CD14-positive monocyte (primary cell): ENCODE measurements around the gene RHPN2. TPM values are rescaled to one million over a fixed set of nuclear protein-coding genes. Genes with fewer than 3 reads are reported as not detected.

Experiments used
- DNase-seq, 3 donors: peaks; one replicate each; pipeline ENCODE4 v3.0.0-alpha.2; 2011 to 2022
- H2AFZ ChIP-seq: 2 replicates; pipeline ENCODE4 v1.6.0; 2012; ENCODE audit warnings: mild to moderate bottlenecking, low read depth, low read length, inconsistent platforms; ENCODE audit not compliant: insufficient read depth, poor library complexity, severe bottlenecking
- H3K27ac ChIP-seq, 2 donors: 1 replicate in 1 of 2; 2 replicates in 1 of 2; pipeline ENCODE4 v1.5.1; 2012 to 2013; ENCODE audit warnings: low read length in 2 of 2, control low read depth in 1 of 2, inconsistent platforms in 1 of 2, low read depth in 1 of 2, mild to moderate bottlenecking in 1 of 2
- H3K27me3 ChIP-seq, 2 donors: one replicate each; pipeline versions ENCODE4 v1.6.0 to v1.6.1; 2011 to 2013; ENCODE audit warnings: low read length in 2 of 2; ENCODE audit not compliant: control insufficient read depth in 2 of 2, insufficient read depth in 2 of 2
- H3K36me3 ChIP-seq, 2 donors: replicated peaks in 1 of 2; 1 replicate in 1 of 2; 2 replicates in 1 of 2; pipeline versions ENCODE4 v1.5.1 to v1.6.1; 2012 to 2013; ENCODE audit warnings: low read length in 2 of 2, control low read depth in 1 of 2, inconsistent platforms in 1 of 2, mild to moderate bottlenecking in 1 of 2; ENCODE audit not compliant: insufficient read depth in 2 of 2, control insufficient read depth in 1 of 2
- H3K4me1 ChIP-seq, 2 donors: 1 replicate in 1 of 2; 2 replicates in 1 of 2; pipeline versions ENCODE4 v1.5.1 to v1.6.1; 2012 to 2013; ENCODE audit warnings: low read length in 2 of 2, control low read depth in 1 of 2, inconsistent platforms in 1 of 2, mild to moderate bottlenecking in 1 of 2, moderate library complexity in 1 of 2; ENCODE audit not compliant: insufficient read depth in 2 of 2, control insufficient read depth in 1 of 2
- H3K4me2 ChIP-seq: replicated peaks from 2 replicates; pipeline ENCODE3; 2012; ENCODE audit warnings: low read length, moderate library complexity, mild to moderate bottlenecking; ENCODE audit not compliant: poor library complexity, severe bottlenecking; ENCODE audit errors: extremely low read depth
- H3K4me3 ChIP-seq, 3 experiments: fragments of 200-600 bp in 1 of 3; sonication (generic) in 1 of 3; replicated peaks in 1 of 3; 1 replicate in 2 of 3; 2 replicates in 1 of 3; pipeline ENCODE4 v1.5.1; 2011 to 2013; ENCODE audit warnings: low read length in 3 of 3, mild to moderate bottlenecking in 3 of 3, control low read depth in 2 of 3, low read depth in 2 of 3, inconsistent platforms in 1 of 3, moderate library complexity in 1 of 3
- H3K79me2 ChIP-seq: 2 replicates; pipeline ENCODE4 v1.6.0; 2012; ENCODE audit warnings: mild to moderate bottlenecking, control low read depth, inconsistent platforms, low read length, moderate library complexity; ENCODE audit not compliant: insufficient read depth
- H3K9ac ChIP-seq: 2 replicates; pipeline ENCODE4 v1.6.0; 2017; ENCODE audit warnings: low read length, mild to moderate bottlenecking; ENCODE audit not compliant: insufficient read depth, poor library complexity, severe bottlenecking
- H3K9me3 ChIP-seq, 2 donors: replicated peaks in 1 of 2; 1 replicate in 1 of 2; 2 replicates in 1 of 2; pipeline versions ENCODE4 v1.5.1 to v1.6.1; 2012 to 2013; ENCODE audit warnings: low read length in 2 of 2, control low read depth in 1 of 2; ENCODE audit not compliant: control insufficient read depth in 1 of 2, insufficient read depth in 1 of 2
- H4K20me1 ChIP-seq: 2 replicates; pipeline ENCODE4 v1.6.0; 2012; ENCODE audit warnings: mild to moderate bottlenecking, low read length, control low read depth, moderate library complexity; ENCODE audit not compliant: insufficient read depth
- H3K27ac Mint-ChIP-seq, 7 donors: one replicate each; pipeline ENCODE4 v1.8.0; 2020; ENCODE audit warnings: mild to moderate bottlenecking in 7 of 7, mixed read lengths in 7 of 7, moderate library complexity in 6 of 7, inconsistent platforms in 2 of 7
- H3K27me3 Mint-ChIP-seq, 3 donors: one replicate each; pipeline ENCODE4 v1.8.0; 2021 to 2022; ENCODE audit warnings: low read depth in 3 of 3, mild to moderate bottlenecking in 3 of 3, mixed read lengths in 3 of 3, moderate library complexity in 3 of 3, inconsistent platforms in 1 of 3
- H3K36me3 Mint-ChIP-seq, 2 donors: one replicate each; pipeline ENCODE4 v1.8.0; 2020; ENCODE audit warnings: mixed read lengths in 2 of 2, inconsistent platforms in 1 of 2, mild to moderate bottlenecking in 1 of 2
- H3K4me1 Mint-ChIP-seq: one replicate; pipeline ENCODE4 v1.8.0; 2020; ENCODE audit warnings: mild to moderate bottlenecking, mixed read lengths
- H3K4me3 Mint-ChIP-seq, 2 donors: one replicate each; pipeline ENCODE4 v1.8.0; 2020; ENCODE audit warnings: mild to moderate bottlenecking in 2 of 2, mixed read lengths in 2 of 2, moderate library complexity in 1 of 2
- H3K9me3 Mint-ChIP-seq, 7 donors: one replicate each; pipeline ENCODE4 v1.8.0; 2020 to 2022; ENCODE audit warnings: mixed read lengths in 7 of 7, mild to moderate bottlenecking in 6 of 7, moderate library complexity in 6 of 7, inconsistent platforms in 2 of 7
- CTCF ChIP-seq: fragments of 200-600 bp; IDR thresholded peaks from one replicate; pipeline ENCODE4 v1.8.0; 2022; ENCODE audit warnings: antibody characterized with exemption, mild to moderate bottlenecking
- WGBS: methylation state at CpG from one replicate; pipeline ENCODE4 v1.1.5; 2013; ENCODE audit warnings: missing lambda C conversion rate; ENCODE audit not compliant: insufficient coverage; 5-methylcytosine and 5-hydroxymethylcytosine counted together
- intact Hi-C, 2 donors: fragments of 100-400 bp; cut with micrococcal nuclease; formaldehyde crosslinking; loops; one replicate each; pipeline versions ENCODE4 v1.15.0 to v1.15.1; 2023
- polyA plus RNA-seq, 3 donors: library from polyadenylated mRNA; depleted of rRNA in 1 of 3; unstranded in 2 of 3; stranded (reverse) in 1 of 3; fragments of 300-500 nt in 2 of 3; fragments of >200 nt in 1 of 3; fragmentation: Illumina TruSeq in 2 of 3; gene quantifications; 1 replicate in 2 of 3; 2 replicates in 1 of 3; pipeline ENCODE4 v1.2.3, GENCODE V29; 2012 to 2021

Gene RHPN2
- polyA plus RNA-seq, 3 donors = 0.16 to 0.93 (median 0.51) TPM

GRCh38 chr19:33089010-33089409 lies 24.3 kb upstream of the RHPN2 start:
- DNase-seq = no peak
- H3K4me3 Mint-ChIP-seq = no peak overlapping the region
- peaks cover 0 to 6% (median 0%) of the 10 kb centered on the region in 3 donors for H3K27me3 Mint-ChIP-seq
- H3K9ac ChIP-seq = no peak overlapping the region
- H3K27me3 ChIP-seq = no peaks in the 10 kb centered on the region
- H3K36me3 Mint-ChIP-seq = peaks cover 49 to 69% of the 10 kb centered on the region in 2 donors
- H3K4me3 ChIP-seq = no peak overlapping the region
- H3K36me3 ChIP-seq = peaks cover 50 to 69% of the 10 kb centered on the region in 2 donors
- peaks cover 2% of the 10 kb centered on the region for H3K4me1 Mint-ChIP-seq
- TF ChIP-seq CTCF = no peak
- no peaks in the 10 kb centered on the region for H3K4me1 ChIP-seq
- peak overlapping the region in 1 of 7 donors; percentile 55 for H3K27ac Mint-ChIP-seq
- no peaks in the 10 kb centered on the region for H3K9me3 Mint-ChIP-seq
- intact Hi-C loops = loop anchor here in 1 of 2 donors (10.0 kb wide), 1 partner anchor 114 kb away; the partner anchor contains the start of genes CEP89 and FAAP24
- no peaks in the 10 kb centered on the region for H3K9me3 ChIP-seq
- H3K27ac ChIP-seq = no peak overlapping the region
- H3K79me2 ChIP-seq = no peaks in the 10 kb centered on the region
- no peaks in the 10 kb centered on the region for H4K20me1 ChIP-seq
- WGBS = 100% methylated on average over 1 of the region's 3 CpGs
- H3K4me2 ChIP-seq = no peak overlapping the region
- H2AFZ ChIP-seq = no peak overlapping the region

GRCh38 chr19:33086955-33087354 lies 22.3 kb upstream of the RHPN2 start:
- DNase-seq = no peak
- Histone ChIP-seq H3K27ac (no peak overlapping the region), H3K79me2 (peaks cover 7% of the 10 kb centered on the region), H3K9me3 (no peaks in the 10 kb centered on the region), H4K20me1 (no peaks in the 10 kb centered on the region), H2AFZ (no peak overlapping the region), H3K4me1 (peaks cover 3 to 8% of the 10 kb centered on the region in 2 donors), H3K4me3 (no peak overlapping the region), H3K4me2 (no peak overlapping the region), H3K9ac (no peak overlapping the region), H3K27me3 (no peaks in the 10 kb centered on the region), H3K36me3 (peaks cover 34 to 50% of the 10 kb centered on the region in 2 donors)
- intact Hi-C loops = loop anchor here in 1 of 2 donors (10.0 kb wide), 1 partner anchor 112 kb away; the partner anchor contains the start of genes CEP89 and FAAP24
- Mint-ChIP-seq H3K9me3 (no peaks in the 10 kb centered on the region), H3K4me3 (no peak overlapping the region), H3K4me1 (peaks cover 6% of the 10 kb centered on the region), H3K27ac (no peak overlapping the region), H3K27me3 (peaks cover 0 to 6% (median 0%) of the 10 kb centered on the region in 3 donors), H3K36me3 (peaks cover 31 to 50% of the 10 kb centered on the region in 2 donors)
- TF ChIP-seq CTCF = no peak
- WGBS = no CpG with 5 or more reads among the region's 1 CpG
